Measurements from ENCODE around the gene TECR. TPM values are rescaled to one million over a fixed set of nuclear protein-coding genes. Genes with fewer than 3 reads are reported as not detected.
A peak's percentile ranks its signal among the peaks of the same experiment; 100 is the strongest.
"Not testable (repeated sequence)": the region's sequence is repeated elsewhere in the genome, so short reads cannot be mapped to it uniquely, and the experiment has no call there.

Gene TECR
- total RNA-seq, 1 experiment from 2014 or later, result 181 TPM

DNA sequence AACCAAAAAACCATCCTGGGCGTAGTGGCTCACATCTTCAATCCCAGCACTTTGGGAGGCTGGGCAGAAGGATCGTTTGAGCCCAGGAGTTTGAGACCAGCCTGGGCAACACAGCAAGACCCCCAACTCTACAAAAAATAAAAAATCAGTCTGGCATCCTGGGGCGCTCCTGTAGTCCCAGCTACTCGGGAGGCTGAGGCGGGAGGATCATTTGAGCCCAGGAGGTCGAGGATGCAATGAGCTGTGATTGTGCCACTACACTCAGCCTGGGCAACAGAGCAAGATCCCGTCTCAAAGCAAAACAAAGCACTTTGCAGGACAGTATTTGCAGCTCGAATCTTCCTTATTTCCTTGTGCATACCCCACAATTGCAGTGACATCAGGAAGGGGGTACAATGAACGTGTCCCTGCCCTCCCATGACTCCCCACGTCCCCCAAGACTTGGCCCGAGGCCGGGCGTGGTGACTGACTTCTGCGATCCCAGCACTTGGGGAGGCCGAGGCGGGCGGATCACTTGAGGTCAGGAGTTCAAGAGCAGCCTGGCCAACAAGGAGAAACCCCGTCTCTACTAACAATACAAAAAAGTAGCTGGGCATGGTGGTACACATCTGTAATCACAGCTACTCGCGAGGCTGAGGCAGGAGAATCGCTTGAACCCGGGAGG, 41.6 kb downstream of the TECR start:
- in situ Hi-C loops (cut with HindIII; ENCODE audit: low pct_unique_long_range_greater_than_20kb, low sequenced_read_pairs), result no loop called here
- DNase-seq (ENCODE audit: low read depth), result no peak

GRCh38 chr19:14571695-14572490, 42.5 kb downstream of the TECR start, which contains the start of gene NDUFB7:
Gene NDUFB7, minus strand, starts transcription at chr19:14572066. Its CDS starts 66 bp downstream, at chr19:14572000.
- peak; percentile 90 for DNase-seq (ENCODE audit: low read depth)
- in situ Hi-C loops (cut with HindIII; ENCODE audit: low pct_unique_long_range_greater_than_20kb, low sequenced_read_pairs), result no loop called here

DNA sequence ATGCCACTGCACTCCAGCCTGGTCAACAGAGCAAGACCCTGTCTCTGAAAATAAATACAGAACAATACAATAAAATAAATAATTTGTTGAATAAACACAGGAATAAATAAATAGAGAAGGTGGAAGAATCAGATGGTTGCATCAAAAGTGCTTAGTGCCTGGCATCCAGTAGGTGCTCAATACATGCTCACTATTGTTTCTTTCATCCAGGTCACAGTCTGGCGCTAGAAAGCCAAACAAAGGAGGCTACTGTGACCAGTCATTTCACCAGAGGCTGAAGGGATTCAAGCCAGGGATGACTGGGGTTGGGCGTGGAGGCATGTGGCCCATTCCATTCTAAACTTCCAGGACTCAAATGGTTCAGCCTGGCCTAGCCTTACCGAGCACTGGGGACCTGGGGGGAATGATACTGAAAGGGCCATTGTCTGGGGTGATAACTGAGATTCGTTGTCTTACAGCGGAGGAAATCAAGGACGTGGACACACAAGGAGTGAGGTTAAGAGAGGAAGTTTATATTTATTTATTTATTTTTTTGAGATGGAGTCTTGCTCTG, 46.1 kb downstream of the TECR start:
- in situ Hi-C loops (cut with HindIII; ENCODE audit: low pct_unique_long_range_greater_than_20kb, low sequenced_read_pairs), result no loop called here
- DNase-seq (ENCODE audit: low read depth), result no peak

DNA sequence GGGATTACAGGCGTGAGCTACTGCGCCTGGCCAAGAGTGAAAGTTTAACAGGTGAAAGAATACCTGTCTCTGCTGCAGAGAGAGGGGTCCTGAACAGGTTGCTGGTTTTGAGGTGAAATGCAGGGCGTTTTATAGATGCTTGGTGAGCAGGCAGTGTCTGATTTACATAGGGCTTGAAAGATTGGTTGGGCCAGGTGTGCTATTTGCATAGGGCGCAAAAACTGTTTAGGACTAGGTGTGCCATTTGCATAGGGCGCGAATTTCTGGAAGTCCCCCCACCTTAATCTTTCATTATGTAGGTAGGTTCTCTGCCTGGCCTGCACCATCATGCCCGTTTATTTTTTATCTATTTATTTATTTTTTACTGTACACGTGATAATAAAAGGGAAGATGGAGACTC, 47.0 kb downstream of the TECR start:
- in situ Hi-C loops (cut with HindIII; ENCODE audit: low pct_unique_long_range_greater_than_20kb, low sequenced_read_pairs), result no loop called here
- DNase-seq (ENCODE audit: low read depth), result no peak

GRCh38 chr19:14577264-14577663, 47.9 kb downstream of the TECR start:
- in situ Hi-C loops (cut with HindIII; ENCODE audit: low pct_unique_long_range_greater_than_20kb, low sequenced_read_pairs), result no loop called here
- DNase-seq (ENCODE audit: low read depth), result no peak

DNA sequence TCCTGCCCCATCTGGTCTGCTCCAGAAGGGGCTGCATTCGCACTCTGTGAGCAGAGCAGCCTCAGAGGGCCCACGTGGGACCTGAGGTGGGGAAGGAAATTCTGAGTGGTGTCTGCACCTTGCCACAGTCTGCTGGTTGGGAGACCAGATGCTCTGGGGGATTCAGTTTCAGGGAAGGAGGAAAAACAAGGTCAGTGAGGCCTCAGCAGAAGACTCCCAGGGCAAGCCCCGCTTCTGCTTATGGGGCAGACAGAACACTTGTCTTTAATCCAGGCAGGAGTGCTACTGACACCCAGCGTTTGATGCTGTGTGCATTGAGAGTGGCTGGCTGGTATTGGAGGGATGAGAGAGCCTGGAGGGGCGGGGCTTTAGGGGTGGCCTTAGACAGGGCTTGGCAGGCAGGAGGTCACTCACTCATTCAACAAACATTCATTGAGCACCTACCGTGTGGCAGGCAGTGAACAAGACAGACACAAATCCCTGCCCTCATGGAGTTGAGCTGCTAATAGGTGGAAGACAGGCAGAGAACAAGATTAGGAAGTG, 48.6 kb downstream of the TECR start:
- in situ Hi-C loops (cut with HindIII; ENCODE audit: low pct_unique_long_range_greater_than_20kb, low sequenced_read_pairs), result no loop called here
- DNase-seq (ENCODE audit: low read depth), result no peak

DNA sequence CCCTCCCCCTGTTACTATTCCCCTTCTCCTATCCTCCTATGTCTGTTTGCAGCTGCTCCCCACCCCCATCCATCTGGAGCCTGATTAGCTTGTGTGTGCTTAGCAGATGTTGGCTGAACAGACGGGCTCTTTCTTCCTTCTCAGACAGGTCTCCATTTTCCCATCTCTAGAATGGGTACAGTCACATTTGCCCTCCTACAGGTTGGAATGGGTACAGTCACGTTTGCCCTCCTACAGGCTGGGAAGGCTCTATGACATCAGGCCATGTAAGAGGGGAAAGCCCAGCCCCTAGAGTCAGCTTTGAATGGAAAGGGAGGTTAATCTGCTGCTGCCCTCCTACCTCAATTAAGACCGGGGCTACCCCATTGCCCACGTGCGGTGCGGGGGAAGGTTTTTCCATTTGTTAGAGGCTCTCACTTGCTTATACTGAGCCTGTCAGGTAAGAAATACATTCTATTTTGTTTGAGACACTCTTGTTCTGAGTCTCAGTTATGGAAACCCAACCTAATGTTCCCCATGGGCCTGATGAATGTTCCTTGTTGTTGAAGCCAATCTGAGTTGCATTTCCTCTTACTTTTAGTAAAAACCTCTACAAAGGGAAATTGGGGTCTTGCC, 51.3 kb downstream of the TECR start:
- DNase-seq (ENCODE audit: low read depth), result no peak
- in situ Hi-C loops (cut with HindIII; ENCODE audit: low pct_unique_long_range_greater_than_20kb, low sequenced_read_pairs), result no loop called here

DNA sequence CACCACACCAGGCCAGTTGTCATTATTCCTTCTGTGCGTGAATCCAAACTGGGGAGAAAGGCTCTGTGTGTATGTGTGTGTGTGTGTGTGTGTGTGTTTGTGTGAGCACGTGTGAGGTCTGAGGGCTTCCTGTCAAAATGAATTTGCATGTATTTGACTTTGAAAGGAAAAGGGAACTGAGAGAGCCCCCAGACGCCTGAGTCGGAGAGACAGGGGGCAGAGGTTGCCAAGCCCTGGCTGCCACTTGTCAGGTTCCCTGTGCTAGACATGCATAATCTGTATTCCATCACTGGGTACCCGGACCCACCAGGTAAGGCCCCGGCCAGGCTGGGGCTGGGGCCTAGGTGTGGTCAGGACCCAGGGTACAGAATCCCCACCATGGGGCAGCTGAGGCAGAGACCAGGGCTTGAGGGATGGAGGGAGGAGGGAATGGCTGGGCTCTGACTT, 53.5 kb downstream of the TECR start, which contains the start of gene CLEC17A:
Gene CLEC17A, plus strand, starts transcription at position 191 of the 447 bp plus-strand sequence. Its CDS starts 77 bp downstream, at position 268.
- in situ Hi-C loops (cut with HindIII; ENCODE audit: low pct_unique_long_range_greater_than_20kb, low sequenced_read_pairs), result no loop called here

DNA sequence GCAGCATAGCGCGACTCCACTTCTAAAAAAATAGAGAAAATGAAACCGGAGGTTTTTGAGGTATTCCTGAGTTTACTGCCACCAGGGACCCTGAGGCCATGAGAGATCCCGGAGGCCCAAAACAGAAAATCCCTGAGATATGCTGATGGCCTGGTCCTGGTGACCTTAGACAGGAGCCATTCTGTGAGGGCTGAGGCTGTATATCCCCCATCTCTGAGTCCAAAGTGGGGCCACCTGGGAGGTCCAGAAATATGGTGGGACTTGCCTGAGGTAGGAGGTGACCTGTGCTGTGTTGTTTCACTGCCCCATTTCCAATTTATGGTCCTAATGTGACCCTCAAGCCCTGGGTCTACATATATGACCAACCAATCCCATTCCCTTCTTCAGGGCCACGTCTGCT, 55.0 kb downstream of the TECR start:
- DNase-seq (ENCODE audit: low read depth); in situ Hi-C loops (cut with HindIII; ENCODE audit: low pct_unique_long_range_greater_than_20kb, low sequenced_read_pairs): not testable (repeated sequence)

More for the DNA sequence above, 53.5 kb downstream of the TECR start, which contains the start of gene CLEC17A:
- no peak for DNase-seq (ENCODE audit: low read depth)

GRCh38 chr19:14585187-14585586, 55.8 kb downstream of the TECR start:
- in situ Hi-C loops (cut with HindIII; ENCODE audit: low pct_unique_long_range_greater_than_20kb, low sequenced_read_pairs); DNase-seq (ENCODE audit: low read depth): not testable (repeated sequence)

- DNase-seq (ENCODE audit: low read depth); in situ Hi-C loops (cut with HindIII; ENCODE audit: low pct_unique_long_range_greater_than_20kb, low sequenced_read_pairs): not testable (repeated sequence)
These were observed 60.0 kb downstream of the TECR start for GRCh38 chr19:14589433-14589832.

DNA sequence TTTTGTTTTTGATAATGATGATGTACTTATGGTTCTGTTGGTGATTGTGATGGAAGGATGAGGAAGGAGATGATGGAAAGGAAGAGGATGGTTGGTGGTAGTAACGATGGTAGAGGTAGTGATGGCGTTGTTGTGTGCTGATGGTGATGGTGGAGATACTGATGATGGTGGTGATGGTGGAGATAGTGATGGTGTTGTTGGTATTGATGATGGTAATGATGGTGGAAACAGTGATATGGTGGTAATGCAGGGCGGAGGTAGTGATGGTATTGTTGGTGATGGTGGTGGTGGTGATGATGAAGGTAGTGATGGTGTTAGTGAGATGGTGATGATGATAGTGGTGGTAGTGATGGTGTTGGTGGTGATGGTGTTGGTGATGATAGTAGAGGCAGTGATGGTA, 66.2 kb downstream of the TECR start:
- in situ Hi-C loops (cut with HindIII; ENCODE audit: low pct_unique_long_range_greater_than_20kb, low sequenced_read_pairs), result no loop called here

GRCh38 chr19:14599548-14600147, 70.3 kb downstream of the TECR start:
- in situ Hi-C loops (cut with HindIII; ENCODE audit: low pct_unique_long_range_greater_than_20kb, low sequenced_read_pairs), result no loop called here
- no peak for DNase-seq (ENCODE audit: low read depth)

More for the DNA sequence above, 66.2 kb downstream of the TECR start:
- DNase-seq (ENCODE audit: low read depth), result no peak

- in situ Hi-C loops (cut with HindIII; ENCODE audit: low pct_unique_long_range_greater_than_20kb, low sequenced_read_pairs), result no loop called here
- no peak for DNase-seq (ENCODE audit: low read depth)
These were observed 74.6 kb downstream of the TECR start for GRCh38 chr19:14603990-14604387.

DNA sequence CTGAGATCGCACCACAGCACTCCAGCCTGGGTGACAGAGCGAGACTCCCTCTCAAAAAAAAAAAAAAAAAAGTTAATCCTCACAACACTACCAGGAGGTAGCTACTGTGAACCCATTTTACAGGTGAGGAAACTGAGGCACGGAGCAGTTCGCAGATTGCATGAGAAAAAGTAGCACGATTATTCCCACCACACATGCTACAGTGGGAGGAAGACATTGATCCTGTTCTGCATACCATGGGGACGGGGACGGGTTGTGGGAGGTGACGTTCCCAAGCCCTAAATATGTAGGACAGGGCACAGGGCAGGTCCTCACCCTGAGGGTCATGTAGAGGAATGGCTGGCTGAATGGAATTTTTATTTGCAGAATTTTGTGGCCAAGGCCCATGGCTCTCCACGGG, 77.2 kb downstream of the TECR start:
- DNase-seq (ENCODE audit: low read depth), result no peak
- in situ Hi-C loops (cut with HindIII; ENCODE audit: low pct_unique_long_range_greater_than_20kb, low sequenced_read_pairs), result no loop called here

DNA sequence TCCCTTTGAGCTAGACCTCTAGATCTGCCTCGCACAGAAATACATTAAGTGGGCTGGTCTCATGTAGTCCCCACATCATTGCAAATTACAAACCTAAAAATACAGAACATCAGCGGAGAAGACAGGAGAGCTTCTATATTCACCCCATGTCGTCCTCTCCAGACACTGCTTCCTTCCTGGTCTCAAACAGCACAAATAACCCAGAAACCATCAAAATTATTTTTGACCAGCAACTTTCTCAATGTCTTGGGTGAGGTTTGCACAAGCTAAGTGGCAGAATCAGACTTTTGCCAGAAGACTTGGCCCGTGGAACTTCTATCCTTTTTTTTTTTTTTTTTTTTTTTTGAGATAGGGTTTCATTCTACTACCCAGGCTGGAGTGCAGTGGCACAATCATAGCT, 81.7 kb downstream of the TECR start:
- in situ Hi-C loops (cut with HindIII; ENCODE audit: low pct_unique_long_range_greater_than_20kb, low sequenced_read_pairs), result no loop called here
- DNase-seq (ENCODE audit: low read depth), result no peak

DNA sequence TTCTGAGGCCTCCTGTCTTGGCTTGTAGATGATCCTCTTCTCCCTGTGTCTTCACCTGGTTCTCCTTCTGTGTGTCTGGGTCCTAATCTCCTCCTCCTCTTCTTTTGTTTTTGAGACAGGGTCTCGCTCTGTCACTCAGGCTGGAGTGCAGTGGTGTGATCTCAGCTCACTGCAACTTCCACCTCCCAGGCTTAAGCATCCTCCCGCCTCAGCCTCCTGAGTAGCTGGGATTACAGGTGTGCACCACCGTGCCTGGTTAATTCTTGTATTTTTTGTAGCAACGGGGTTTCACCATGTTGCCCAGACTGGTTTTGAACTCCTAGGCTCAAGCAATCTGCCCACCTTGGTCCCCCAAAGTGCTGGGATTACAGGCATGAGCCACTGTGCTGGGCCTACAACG, 82.8 kb downstream of the TECR start:
- not testable (repeated sequence) for DNase-seq (ENCODE audit: low read depth)

GRCh38 chr19:14612657-14613056, 83.3 kb downstream of the TECR start:
- no peak for DNase-seq (ENCODE audit: low read depth)
- in situ Hi-C loops (cut with HindIII; ENCODE audit: low pct_unique_long_range_greater_than_20kb, low sequenced_read_pairs), result no loop called here

More for the DNA sequence above, 82.8 kb downstream of the TECR start:
- in situ Hi-C loops (cut with HindIII; ENCODE audit: low pct_unique_long_range_greater_than_20kb, low sequenced_read_pairs), result not testable (repeated sequence)

All from Caki2 (cell line).